HepG2 (cell line): ENCODE data around the gene NARF. TPM values are rescaled to one million over a fixed set of nuclear protein-coding genes. Genes with fewer than 3 reads are reported as not detected.
A peak's percentile ranks its signal among the peaks of the same experiment; 100 is the strongest.

Source experiments
- ETV6 ChIP-seq: sonication (generic); formaldehyde crosslinking; conservative IDR thresholded peaks from 2 replicates; pipeline ENCODE4 v1.4.0; 2020; ENCODE audit warnings: missing genetic modification reagents
- HOXA3 ChIP-seq: sonication (generic); formaldehyde crosslinking; IDR thresholded peaks from 2 replicates; pipeline ENCODE4 v1.5.0; 2020; ENCODE audit warnings: missing genetic modification reagents
- JDP2 ChIP-seq: sonication (generic); formaldehyde crosslinking; IDR thresholded peaks from 2 replicates; pipeline ENCODE4 v1.8.1; 2022; ENCODE audit warnings: missing genetic modification reagents, borderline replicate concordance
- KDM5B ChIP-seq: sonication (generic); formaldehyde crosslinking; IDR thresholded peaks from 2 replicates; pipeline ENCODE4 v1.4.0; 2020; ENCODE audit warnings: missing genetic modification reagents, mild to moderate bottlenecking, borderline replicate concordance
- KMT2A ChIP-seq: sonication (generic); formaldehyde crosslinking; IDR thresholded peaks from 2 replicates; pipeline ENCODE4 v1.4.0; 2020; ENCODE audit warnings: missing genetic modification reagents
- MAX ChIP-seq: IDR thresholded peaks from 2 replicates; pipeline ENCODE4 v1.6.1; 2012; ENCODE audit warnings: inconsistent platforms
- MIER2 ChIP-seq: IDR thresholded peaks from 2 replicates; pipeline ENCODE4 v1.6.1; 2016; ENCODE audit warnings: missing biosample characterization, missing genetic modification reagents
- NCOA2 ChIP-seq: sonication (generic); formaldehyde crosslinking; IDR thresholded peaks from 2 replicates; pipeline ENCODE4 v1.8.0; 2022; ENCODE audit warnings: inconsistent platforms
- SOX13 ChIP-seq, 3 experiments: fragments of 450-650 bp in 1 of 3; sonication (generic) in 1 of 3; formaldehyde crosslinking in 1 of 3; IDR thresholded peaks in 2 of 3; conservative IDR thresholded peaks in 1 of 3; 2 replicates each; pipeline versions ENCODE4 v1.5.0 to v1.6.1; 2016 to 2020; ENCODE audit warnings: antibody characterized with exemption in 1 of 3, mild to moderate bottlenecking in 1 of 3, missing compliant biosample characterization in 1 of 3, missing genetic modification reagents in 1 of 3, moderate library complexity in 1 of 3
- SPEN ChIP-seq: sonication (generic); formaldehyde crosslinking; IDR thresholded peaks from 2 replicates; pipeline ENCODE4 v1.5.1; 2020; ENCODE audit warnings: low read depth, mild to moderate bottlenecking, missing genetic modification reagents
- TEAD2 ChIP-seq: sonication (generic); formaldehyde crosslinking; IDR thresholded peaks from 2 replicates; pipeline ENCODE4 v1.9.0; 2021; ENCODE audit warnings: missing genetic modification reagents
- ZBTB1 ChIP-seq: sonication (generic); formaldehyde crosslinking; IDR thresholded peaks from 2 replicates; pipeline ENCODE4 v1.4.0; 2020; ENCODE audit warnings: missing genetic modification reagents, borderline replicate concordance
- ZMYM4 ChIP-seq: sonication (generic); formaldehyde crosslinking; IDR thresholded peaks from 2 replicates; pipeline ENCODE4 v1.8.1; 2023; ENCODE audit warnings: mild to moderate bottlenecking, missing genetic modification reagents
- ZNF282 ChIP-seq: fragments of 450-650 bp; IDR thresholded peaks from 2 replicates; pipeline ENCODE4 v1.6.1; 2018; ENCODE audit not compliant: partially characterized antibody
- ZNF768 ChIP-seq: sonication (generic); formaldehyde crosslinking; IDR thresholded peaks from 2 replicates; pipeline ENCODE4 v1.4.0; 2020; ENCODE audit warnings: missing genetic modification reagents
- polyA plus RNA-seq, 8 experiments: library from polyadenylated mRNA; depleted of rRNA in 3 of 8; stranded (reverse) in 7 of 8; unstranded in 1 of 8; fragments of >200 nt; fragmentation: Illumina TruSeq in 4 of 8; extraction: Trizol in 4 of 8; gene quantifications; 2 replicates each; pipeline versions ENCODE4 v1.2.1 to v1.2.3, GENCODE V29; 2011 to 2016; ENCODE audit warnings: low read depth in 4 of 8, missing spikeins in 1 of 8, mixed read lengths in 1 of 8; ENCODE audit not compliant: insufficient read depth in 1 of 8
- total RNA-seq, 5 experiments: library from RNA; depleted of rRNA; stranded (reverse); fragments of >200 nt; fragmentation: Illumina TruSeq; extraction: Trizol; gene quantifications; 2 replicates each; pipeline ENCODE4 v1.2.3, GENCODE V29; 2016; ENCODE audit warnings: low read depth in 1 of 5
- TF ChIP-seq, protein P1 (sequence below): sonication (generic); formaldehyde crosslinking; IDR thresholded peaks from 2 replicates; pipeline ENCODE4 v1.5.0; 2020; ENCODE audit warnings: mild to moderate bottlenecking, missing genetic modification reagents
- TF ChIP-seq, protein P2 (sequence below): sonication (generic); formaldehyde crosslinking; IDR thresholded peaks from 2 replicates; pipeline ENCODE4 v1.5.0; 2020; ENCODE audit warnings: missing genetic modification reagents, mild to moderate bottlenecking, borderline replicate concordance
- TF ChIP-seq, protein P3 (sequence below): sonication (generic); formaldehyde crosslinking; IDR thresholded peaks from 2 replicates; pipeline ENCODE4 v1.9.0; 2022; ENCODE audit warnings: missing genetic modification reagents, mild to moderate bottlenecking, borderline replicate concordance
- TF ChIP-seq, protein P4 (sequence below): sonication (generic); formaldehyde crosslinking; IDR thresholded peaks from 2 replicates; pipeline ENCODE4 v1.5.0; 2020; ENCODE audit warnings: missing genetic modification reagents, mild to moderate bottlenecking, borderline replicate concordance
- TF ChIP-seq, protein P5 (sequence below): sonication (generic); formaldehyde crosslinking; conservative IDR thresholded peaks from 2 replicates; pipeline ENCODE4 v1.8.0; 2022; ENCODE audit warnings: low read depth, missing genetic modification reagents

NARF gene
- total and polyA plus RNA-seq, 2 of the 13 experiments (the other 11 are each of a cell fraction or from before 2014, with no cell fraction given): 61.1 to 144 TPM

DNA sequence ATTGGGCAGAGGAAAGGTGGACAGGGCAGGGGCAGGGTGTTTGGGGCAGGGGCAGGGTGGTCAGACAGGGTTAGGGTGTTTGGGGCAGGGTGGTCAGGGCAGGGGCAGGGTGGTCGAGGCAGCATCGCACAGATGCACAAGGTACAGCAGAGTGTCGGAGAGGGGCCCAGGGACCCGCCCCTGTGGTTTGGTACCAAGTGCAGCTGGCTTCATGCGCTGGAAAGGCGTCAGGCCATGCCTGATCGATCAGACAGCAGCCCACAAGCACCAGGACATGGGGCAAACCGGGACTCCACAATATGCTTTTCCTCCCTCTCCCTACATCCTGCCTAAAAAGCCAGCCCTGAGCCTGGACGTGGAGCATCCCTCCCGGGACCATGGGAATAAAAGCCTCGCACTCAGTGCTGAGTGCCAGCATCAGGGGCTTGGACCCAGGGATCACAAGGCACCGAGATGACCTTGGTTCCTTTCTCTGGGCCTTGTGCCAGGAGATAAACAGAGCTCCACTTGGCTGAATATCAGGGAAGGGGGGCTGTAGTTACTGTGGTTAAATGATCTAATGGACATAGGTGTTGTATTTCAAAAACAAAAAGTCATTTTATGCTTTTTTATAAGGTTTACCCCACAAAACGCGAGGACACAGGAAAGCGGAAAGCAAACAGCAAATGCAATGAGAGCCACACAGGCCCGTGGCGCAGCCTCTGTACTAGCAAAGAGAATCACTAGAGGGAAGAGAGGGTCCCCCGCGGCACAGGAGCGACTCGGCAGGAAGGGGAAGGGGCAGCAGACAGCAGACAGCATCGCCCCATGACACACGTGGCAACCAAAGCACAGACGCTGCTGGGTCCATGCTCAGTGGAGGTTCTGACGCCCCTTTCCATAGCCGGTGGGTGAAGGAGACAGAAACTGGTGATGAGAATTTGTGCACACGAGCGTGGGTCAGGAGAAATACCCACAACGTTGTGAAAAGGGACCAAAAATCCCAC, 45.7 kb upstream of the NARF start (continued):
- TF ChIP-seq, protein P1, sequence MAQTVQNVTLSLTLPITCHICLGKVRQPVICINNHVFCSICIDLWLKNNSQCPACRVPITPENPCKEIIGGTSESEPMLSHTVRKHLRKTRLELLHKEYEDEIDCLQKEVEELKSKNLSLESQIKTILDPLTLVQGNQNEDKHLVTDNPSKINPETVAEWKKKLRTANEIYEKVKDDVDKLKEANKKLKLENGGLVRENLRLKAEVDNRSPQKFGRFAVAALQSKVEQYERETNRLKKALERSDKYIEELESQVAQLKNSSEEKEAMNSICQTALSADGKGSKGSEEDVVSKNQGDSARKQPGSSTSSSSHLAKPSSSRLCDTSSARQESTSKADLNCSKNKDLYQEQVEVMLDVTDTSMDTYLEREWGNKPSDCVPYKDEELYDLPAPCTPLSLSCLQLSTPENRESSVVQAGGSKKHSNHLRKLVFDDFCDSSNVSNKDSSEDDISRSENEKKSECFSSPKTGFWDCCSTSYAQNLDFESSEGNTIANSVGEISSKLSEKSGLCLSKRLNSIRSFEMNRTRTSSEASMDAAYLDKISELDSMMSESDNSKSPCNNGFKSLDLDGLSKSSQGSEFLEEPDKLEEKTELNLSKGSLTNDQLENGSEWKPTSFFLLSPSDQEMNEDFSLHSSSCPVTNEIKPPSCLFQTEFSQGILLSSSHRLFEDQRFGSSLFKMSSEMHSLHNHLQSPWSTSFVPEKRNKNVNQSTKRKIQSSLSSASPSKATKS (CRISPR knock-in tag): no peak
- TF ChIP-seq NCOA2: peak; percentile 35; the same call in 1 of the 2 replicates
- peak; percentile 86 for TF ChIP-seq MIER2 (CRISPR knock-in tag)
- no peak for TF ChIP-seq ZNF282
- no peak for TF ChIP-seq TEAD2
- TF ChIP-seq, protein P2, sequence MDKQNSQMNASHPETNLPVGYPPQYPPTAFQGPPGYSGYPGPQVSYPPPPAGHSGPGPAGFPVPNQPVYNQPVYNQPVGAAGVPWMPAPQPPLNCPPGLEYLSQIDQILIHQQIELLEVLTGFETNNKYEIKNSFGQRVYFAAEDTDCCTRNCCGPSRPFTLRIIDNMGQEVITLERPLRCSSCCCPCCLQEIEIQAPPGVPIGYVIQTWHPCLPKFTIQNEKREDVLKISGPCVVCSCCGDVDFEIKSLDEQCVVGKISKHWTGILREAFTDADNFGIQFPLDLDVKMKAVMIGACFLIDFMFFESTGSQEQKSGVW: no peak
- TF ChIP-seq, protein P3, sequence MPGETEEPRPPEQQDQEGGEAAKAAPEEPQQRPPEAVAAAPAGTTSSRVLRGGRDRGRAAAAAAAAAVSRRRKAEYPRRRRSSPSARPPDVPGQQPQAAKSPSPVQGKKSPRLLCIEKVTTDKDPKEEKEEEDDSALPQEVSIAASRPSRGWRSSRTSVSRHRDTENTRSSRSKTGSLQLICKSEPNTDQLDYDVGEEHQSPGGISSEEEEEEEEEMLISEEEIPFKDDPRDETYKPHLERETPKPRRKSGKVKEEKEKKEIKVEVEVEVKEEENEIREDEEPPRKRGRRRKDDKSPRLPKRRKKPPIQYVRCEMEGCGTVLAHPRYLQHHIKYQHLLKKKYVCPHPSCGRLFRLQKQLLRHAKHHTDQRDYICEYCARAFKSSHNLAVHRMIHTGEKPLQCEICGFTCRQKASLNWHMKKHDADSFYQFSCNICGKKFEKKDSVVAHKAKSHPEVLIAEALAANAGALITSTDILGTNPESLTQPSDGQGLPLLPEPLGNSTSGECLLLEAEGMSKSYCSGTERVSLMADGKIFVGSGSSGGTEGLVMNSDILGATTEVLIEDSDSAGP (CRISPR knock-in tag): peak; percentile 67; the same call in 1 of the 2 replicates
- TF ChIP-seq JDP2 (CRISPR knock-in tag): no peak
- no peak for TF ChIP-seq SPEN
- TF ChIP-seq, protein P4, sequence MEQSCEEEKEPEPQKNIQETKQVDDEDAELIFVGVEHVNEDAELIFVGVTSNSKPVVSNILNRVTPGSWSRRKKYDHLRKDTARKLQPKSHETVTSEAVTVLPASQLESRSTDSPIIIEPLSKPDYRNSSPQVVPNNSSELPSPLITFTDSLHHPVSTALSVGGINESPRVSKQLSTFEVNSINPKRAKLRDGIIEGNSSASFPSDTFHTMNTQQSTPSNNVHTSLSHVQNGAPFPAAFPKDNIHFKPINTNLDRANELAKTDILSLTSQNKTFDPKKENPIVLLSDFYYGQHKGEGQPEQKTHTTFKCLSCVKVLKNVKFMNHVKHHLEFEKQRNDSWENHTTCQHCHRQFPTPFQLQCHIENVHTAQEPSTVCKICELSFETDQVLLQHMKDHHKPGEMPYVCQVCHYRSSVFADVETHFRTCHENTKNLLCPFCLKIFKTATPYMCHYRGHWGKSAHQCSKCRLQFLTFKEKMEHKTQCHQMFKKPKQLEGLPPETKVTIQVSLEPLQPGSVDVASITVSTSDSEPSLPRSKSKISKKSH (CRISPR knock-in tag): no peak
- TF ChIP-seq, protein P5, sequence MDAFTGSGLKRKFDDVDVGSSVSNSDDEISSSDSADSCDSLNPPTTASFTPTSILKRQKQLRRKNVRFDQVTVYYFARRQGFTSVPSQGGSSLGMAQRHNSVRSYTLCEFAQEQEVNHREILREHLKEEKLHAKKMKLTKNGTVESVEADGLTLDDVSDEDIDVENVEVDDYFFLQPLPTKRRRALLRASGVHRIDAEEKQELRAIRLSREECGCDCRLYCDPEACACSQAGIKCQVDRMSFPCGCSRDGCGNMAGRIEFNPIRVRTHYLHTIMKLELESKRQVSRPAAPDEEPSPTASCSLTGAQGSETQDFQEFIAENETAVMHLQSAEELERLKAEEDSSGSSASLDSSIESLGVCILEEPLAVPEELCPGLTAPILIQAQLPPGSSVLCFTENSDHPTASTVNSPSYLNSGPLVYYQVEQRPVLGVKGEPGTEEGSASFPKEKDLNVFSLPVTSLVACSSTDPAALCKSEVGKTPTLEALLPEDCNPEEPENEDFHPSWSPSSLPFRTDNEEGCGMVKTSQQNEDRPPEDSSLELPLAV (CRISPR knock-in tag): no peak
- TF ChIP-seq ETV6 (CRISPR knock-in tag): no peak
- 0 out of 2 replicates have a peak, but pooled peaks have one; percentile 29 for TF ChIP-seq KDM5B (CRISPR knock-in tag)
- TF ChIP-seq MAX: peak; percentile 44; the same call in 1 of the 2 replicates
- TF ChIP-seq SOX13 (IDR thresholded peaks at IDR 0.05): no peak
- TF ChIP-seq SOX13 (CRISPR knock-in tag; conservative IDR thresholded peaks at IDR 0.05 in 1 of 2, IDR thresholded peaks at IDR 0.05 in 1 of 2): peak in 1 of 2 experiments; percentile 61; a peak in 2 of 4 replicates
- TF ChIP-seq KMT2A (CRISPR knock-in tag): no peak
- no peak for TF ChIP-seq ZNF768 (CRISPR knock-in tag)
- TF ChIP-seq ZBTB1: no peak
- peak; percentile 53 for TF ChIP-seq HOXA3 (CRISPR knock-in tag)
- TF ChIP-seq ZMYM4: no peak
